OCI-M1 (cell line): ENCODE measurements around the gene PHF24.

Source experiments
- DNase-seq: peaks from one replicate; lab custom pipeline; 2025; lab: John Stamatoyannopoulos, UW

Gene PHF24

DNA sequence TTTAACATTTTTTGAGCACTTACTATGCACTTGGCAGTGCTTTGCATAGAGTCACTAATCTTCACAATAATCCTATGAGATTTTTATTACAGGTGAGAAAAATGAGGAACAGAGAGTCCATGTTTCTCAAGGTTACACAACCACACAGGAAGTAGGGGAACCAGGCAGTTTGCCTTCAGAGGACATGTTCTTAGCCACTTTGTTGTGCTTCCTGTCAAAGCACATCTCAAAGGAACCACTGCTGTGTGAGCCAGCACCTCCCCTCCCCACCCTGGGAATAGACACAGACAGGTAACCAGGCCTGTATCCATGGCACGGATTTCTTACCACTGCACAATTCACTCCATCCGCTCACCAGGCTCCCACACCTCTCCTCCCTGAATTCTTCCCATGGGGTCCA is 25.1 kb downstream of the PHF24 start:
- no peak for DNase-seq

DNA sequence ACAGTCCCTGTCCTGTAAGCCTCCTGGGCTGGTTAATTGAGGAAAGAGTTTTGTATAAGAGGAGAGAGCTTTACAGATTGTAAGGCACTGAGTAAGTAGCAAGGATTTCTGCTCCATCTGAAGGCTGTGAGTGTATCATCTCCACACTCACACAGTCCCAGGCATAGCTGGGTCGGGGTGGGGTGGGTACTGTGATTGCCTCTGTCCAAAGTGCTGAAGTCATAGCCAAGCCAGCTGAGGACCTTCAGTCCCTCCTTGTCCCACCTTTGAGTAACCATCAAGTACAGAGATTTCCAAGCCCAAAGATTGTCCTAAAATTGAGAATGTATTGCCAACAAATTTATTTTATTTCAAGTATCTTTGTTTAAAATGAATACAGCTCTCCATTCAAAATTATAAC is 26.0 kb downstream of the PHF24 start:
- peak; percentile 33 for DNase-seq

DNA sequence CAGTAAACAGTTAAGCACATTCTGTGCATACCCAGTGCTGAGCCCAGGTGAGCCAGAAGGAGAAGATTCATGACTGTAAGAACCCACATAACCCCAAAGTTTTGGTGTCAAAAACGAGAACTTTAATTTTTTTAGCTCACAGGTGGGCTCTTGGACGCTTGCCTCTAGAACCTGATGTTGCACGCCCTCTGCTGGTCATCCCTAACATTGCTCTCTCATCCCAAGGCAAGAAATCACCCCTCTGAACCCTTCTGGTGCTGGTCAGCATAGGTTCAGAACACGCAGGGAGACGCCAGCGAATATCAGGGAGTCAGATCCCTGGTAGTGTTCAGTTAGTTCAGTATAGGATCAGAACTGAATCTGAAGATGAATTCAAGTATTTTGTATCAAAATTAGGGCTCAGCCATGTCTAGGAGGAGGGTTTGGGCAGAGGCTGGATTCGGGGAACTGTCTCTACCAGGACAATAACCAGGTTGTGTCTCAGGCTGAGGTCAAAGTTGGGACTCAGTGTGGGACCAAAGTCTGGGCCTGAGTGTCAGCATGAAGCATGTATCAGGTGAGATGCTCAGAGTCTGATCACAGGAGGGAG is 27.3 kb downstream of the PHF24 start:
- DNase-seq: peak; percentile 80

DNA sequence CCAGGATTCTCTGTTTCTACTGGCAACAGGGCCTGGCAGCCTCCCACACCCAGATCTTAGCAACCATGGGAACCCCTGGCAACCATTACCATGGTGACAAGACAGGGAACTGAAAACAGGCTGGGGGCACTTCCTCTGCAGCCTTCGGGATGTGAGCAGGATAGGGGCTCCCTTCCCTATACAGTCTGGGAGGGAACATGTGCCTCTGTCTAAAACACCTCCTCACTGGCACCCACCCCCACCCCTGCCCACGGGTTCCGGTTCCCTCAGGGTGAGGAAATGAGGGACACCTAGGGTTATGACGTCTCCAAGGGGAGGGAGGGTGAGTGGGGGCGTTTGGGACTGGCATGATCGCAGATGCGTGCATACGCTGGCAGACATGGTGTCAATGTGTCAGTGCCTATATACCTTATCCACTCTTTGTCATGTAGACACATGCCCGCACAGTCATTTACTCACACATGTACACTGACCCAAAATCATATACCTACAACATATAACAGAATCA is 28.5 kb downstream of the PHF24 start:
- DNase-seq: no peak

DNA sequence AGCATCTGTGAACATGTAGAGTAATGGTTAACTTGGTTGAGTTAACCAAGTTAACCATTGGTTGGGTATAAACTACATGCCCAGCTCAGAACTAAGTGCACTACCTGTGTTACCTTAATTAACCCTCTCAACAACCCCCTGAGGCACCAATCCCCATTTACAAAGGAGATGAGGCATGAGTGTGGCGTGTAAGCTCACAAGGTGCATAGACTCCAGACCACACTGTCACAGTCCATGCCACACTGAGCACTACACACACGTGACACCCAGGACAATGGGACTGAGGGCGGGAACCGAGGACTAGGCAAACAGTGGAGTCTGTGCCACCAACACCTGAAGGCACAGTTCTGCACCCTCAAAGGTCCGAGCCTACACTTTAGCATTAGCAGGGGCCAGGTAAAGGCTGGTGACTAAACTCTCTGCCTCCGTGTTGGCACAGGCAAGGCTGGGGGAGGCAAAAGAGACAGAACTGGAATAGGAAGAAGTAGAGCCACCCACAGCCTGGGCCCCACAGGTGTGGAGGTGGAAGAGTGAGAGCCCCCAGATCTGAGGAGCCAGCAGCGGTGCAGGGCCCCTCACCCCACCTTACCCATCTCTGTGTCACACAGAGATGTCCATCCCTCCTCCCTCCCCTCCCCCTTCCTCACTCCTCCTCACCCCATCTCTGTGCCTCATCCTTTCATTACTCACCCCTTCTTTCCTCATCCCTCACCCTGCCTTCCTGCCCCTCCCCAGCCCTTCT is 29.2 kb downstream of the PHF24 start:
- no peak for DNase-seq

DNA sequence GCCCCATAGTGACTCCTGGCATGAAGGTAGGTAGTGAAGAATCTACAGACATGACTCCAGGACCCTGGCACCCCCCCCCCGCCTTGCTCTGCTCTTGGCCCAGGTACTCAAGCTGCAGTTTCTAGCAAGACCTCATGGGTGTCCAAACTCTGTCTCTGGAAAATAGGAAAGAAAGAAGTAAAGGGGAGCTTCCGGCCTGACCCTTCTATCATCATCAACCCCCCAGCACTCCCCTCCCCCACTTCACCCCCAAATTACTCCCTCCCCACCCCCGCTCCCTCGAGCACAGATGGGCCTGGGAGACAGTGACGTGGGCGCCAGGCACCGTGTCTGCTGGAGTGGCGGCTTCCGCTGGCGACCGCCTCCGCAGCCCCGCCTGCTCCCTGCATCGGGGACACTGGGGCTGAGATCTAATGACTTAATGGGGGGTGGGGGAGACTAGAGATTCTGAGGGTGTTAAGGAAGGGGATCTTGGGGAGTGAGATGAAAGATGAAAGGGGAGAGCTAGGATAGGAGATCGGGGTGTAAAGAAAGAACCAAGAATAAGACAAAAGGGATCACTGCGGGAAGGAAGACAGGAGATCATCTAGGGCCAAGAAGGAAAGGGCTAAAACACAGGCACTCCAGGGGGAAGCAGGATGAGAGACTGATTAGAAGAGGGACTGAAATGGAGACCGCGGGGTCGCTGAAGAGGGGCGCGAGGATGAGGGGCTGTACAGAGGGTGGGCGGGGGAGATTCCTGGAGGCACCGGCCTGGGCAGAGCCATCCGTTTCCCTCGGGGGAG is 30.3 kb downstream of the PHF24 start:
- DNase-seq: no peak

DNA sequence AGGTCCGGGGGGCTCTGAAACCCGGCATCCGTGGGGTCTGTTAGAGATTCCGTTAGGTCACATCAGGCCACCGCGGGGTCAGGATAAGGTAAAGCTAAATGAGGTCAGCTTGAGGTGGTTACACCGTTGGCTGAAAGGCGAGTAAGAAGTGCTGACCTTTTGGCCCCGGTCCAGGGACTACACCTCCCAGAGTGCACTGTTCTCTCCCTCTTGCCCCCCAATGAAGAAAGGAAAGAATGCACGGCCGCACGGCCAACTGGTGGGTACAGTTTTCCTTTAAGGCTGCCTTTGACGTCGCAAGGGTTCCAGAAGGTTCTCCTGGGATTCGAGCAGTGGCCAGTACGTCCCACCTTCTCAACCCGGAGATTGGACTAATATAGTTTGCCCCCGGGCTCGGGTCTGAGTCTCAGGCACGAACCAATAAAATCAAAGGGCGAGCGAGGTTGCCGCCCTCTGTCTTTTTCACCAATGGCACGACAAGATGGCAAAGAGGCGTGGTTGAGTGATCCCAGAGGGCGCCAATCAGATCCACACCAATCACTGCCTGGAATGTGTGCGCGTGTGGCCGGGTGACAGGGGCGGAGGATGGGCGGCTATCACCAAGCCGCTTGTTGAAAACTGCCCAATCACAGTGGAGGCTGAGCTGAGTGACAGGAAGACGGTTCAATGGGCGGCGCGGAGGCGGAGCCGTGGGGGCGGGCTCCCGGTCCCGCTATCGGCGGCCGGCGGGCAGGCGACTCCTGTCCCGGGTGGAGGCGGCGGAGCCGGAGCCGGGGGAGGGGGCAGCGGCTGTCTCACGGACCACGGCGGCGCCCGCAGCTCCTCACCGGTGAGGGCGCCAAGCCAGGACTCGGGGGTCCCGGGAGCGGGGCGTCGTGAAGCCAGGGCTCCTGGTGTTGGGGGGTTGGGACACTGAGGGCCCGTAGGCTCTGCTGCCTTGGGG is 31.2 kb downstream of the PHF24 start, which contains the start of gene DNAJB5:
DNAJB5 (plus strand) TSS at position 743 of the 943 bp plus-strand sequence. CDS start 886 bp downstream, outside the sequence.
- peak; percentile 98 for DNase-seq

DNA sequence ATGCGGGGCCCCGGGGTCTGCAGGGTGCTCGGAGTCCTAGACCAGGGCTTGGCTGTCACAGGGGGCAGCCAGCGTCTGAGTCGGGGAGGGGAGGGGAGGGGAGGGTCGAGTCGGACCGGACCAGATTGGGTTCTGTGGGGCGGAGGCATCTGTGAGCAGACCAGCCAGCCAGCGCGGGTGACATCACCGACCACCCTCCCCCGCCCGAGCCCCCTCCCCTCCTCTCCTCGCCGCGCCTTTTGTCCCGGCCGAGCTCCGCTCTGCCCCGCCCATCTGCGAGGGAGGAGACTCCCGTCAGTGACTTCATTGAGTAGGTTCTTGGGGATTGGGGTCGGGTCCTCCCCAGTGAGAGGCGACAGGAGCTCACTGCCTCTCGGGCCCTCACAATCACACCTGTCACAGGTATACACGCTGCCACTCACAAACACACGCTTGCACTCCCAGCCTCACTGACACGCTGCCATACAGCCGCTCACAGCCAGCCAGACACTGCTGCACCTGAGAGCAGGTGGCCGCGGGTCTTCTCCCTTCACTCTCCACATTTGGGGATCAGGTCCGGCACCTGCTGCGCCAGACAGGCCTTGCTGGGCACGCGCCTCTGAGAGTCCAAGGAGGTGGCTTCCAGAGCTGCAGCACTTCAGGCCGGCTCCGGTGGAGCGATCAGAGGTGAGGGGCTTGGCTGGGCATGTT is 32.0 kb downstream of the PHF24 start:
- peak; percentile 45 for DNase-seq

DNA sequence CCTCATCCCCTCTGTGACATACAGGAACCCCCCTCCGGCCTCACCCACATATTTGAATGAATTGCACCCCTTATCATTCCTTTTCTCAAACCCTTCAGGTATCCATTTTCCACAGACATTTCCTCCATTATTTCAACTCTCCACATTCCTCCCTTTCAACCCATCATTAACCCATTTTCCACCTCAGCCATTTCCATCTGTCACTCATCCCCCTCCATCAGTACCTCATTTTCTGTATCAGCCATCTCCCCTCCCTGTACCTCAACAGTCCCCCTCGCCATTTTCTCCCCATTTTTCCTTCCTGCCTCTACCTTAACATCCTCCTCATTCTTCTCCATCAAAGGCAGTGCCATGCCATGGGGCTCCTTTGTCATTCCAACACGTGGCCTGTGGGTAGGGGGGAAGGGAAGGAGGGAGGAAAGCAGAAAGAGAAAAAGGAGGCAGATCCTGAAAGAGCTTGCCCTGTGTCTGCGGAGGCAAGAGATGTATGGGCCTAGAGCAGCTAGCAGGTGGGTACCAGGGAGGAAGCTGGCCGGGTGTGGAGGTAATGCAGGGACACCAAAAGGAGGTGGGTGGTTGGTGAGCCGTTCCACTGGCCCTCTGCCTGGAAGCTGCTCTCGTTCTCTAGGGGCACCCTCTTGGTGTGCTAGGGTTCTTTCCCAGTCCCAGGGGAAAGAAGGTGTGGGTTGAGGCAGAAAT is 33.0 kb downstream of the PHF24 start:
- no peak for DNase-seq

DNA sequence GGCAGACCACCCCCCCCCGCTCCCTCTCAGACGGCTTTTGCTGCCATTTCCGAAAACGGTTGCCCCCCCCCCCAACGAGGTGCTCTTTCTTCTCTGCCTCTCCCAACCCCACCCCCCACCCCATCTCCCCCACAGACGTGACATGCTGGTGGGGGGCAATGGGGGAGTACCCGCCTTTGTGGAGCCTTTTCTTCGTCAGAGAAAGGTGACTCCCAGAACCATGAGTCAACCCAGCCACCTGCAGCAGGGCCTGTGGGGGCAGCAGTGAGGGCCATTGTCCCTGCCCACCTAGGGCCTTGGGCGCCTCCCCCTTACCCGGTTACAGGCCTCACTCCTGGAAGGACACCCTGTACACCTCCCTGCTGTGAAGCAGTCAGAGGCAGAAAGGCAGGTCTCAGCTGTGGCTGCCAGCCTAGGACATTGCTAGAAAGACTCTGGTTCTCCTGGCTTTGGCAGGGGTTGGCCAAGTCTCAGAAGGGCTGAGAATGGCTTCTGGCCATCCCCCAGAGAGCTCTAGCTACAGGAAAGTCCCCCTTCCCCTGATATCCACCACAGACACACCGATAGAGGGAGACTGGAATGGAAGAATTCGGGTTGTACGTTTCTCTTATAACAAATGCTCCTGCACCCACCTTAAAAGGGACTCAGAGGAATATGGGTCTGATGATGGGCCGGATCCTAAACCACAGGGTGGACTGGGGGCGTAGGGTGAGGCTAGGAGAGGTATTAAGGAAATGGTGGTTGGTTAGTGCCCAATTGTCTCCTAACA is 33.7 kb downstream of the PHF24 start:
- no peak for DNase-seq

DNA sequence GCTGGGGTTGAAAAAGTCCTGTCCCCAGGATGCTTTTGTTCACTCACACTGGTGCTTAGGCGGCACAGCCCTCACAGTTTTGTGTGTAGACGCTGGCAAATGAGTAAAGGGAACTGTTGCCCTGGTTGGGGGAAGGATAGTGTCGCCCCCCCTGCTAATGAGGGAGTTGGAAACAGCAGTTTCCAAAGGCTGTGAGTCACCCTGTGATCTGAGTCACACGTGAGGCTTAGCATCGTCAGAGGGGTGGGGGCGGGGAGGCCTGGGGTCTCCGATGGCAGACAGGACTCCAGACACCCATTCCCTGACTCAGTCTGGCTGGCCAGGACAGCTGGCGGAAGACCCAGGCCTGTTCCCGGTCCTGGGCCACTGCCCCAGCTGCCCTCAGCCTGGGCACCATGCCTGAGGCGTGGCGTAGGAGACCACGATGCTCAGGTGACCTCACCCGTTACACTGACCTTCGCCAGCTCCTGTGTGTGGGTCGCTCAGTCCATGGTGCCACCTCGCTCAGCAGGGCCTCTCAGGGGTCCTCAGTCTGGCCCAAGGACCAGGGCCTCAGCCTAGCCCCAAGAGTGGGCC is 34.4 kb downstream of the PHF24 start:
- DNase-seq: peak; percentile 33

DNA sequence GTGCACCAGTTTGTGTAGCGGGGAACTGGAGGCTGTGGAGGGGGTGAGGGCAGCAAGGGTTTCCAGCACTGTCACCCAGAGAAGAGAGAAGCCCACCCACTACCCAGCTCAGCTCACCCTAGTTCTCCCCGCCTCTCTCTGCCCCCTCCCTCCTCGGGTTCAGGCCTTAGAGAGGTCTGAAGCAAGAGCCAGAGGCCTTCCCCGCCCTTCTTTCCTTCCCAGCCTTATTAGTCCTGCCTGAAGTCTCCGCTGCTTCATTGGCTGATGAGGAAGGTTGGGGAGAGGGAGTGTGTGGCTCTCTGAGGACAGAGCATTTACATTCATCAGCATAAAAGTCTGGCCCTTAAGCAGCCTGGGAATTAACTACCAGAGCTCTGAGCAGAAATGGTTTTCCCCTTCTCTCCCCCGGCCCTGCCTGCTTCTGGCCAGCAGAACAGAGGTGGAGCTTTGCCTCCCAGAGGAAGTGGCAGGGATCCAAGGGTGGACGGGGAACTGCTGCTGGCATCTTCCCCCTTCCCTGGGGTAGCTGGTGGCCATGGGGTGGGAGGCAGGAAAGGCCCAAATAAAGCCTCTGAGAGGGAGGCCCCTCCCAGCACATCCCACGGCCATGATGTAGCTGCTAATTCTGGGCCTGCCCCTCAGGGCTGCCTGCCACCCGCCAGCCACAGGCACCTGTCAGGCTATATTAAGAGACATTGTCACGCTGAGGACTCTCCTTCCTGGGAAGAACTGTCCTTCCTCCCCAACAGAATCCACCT is 35.6 kb downstream of the PHF24 start:
- DNase-seq: no peak

DNA sequence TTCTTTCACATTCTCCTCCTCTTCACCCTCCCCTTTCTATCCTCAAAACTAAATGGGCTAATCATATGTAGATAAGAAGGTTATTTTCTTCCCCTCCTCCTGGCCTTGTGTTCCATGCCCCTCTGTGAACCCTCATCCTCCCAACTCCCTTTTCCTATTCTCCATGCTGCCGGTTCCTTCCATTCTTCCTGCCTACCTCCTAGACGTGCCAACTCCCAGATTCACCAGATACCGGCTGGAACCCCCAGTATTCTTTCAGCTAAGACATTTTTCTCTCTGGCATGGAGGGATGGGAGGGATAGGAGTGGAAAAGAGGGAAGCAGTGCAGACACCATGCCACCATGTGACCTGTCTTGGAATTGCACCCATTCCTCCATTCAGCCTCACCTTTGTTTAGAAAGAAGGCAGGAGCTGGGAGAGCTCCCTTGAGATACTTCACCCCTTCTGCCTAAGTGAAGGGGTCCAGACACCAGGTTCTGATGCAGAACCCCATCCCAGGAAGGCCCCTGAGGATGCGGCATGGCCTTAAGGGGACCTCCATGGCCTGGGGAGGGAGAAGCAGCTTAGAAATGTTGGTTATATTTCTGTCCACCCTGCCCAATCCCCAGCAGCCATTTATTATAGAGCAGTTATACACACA is 36.3 kb downstream of the PHF24 start:
- DNase-seq: peak; percentile 54

DNA sequence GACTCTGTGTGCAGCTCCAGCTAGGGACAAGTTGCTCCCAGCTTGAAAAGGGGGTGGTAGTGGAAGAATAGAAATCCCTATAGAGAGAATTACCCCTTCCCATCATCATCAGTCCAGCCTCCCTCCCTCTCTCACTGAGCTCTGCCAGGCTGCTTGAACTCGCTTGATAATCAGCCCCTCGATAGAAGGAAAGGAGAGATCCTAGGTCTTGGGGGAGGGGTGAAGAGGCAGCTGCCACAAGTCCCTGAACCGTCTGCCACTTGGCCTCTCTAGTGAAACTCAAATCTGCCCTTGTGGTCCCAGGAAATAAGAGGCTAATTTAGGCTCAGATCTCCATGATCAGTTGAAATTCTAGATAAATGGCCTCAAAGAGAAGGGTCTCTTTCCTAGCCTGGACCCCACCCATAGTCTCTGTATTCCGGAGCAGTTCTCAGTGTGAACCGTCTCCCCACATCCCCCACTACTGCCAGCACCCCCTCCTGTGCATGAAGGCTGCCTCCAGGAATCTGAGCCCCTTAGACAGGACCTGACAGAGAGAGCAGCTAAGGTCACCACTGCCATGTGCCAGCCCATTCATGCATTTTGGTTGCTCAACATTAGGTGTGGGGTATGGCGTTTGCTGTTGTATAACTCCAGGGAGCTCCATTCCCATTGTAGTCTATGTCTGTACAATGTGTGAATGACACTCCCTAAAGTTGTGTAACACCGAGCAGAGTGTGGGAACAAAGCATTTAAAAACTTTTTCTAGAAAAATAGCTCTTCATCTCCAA is 37.0 kb downstream of the PHF24 start:
- DNase-seq: peak; percentile 42

DNA sequence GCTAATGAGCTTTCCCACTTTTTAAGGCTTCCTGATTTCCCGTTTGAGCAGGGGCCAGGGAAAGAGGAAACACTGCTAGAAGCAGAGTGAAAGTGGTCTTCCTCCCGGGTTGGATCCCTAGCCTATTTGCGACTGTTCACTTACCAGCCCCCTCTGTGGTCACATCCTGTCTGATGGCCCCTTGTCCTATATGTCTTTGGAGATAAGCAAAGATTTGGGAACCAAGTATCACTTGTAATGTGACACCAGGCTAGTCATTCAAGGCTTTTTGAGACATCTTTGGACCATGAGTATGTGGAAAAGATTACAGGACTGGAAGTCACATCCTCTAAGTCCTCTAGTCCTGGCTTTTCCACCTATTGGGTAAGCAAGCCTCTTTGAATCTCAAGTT is 37.6 kb downstream of the PHF24 start:
- peak; percentile 54 for DNase-seq

DNA sequence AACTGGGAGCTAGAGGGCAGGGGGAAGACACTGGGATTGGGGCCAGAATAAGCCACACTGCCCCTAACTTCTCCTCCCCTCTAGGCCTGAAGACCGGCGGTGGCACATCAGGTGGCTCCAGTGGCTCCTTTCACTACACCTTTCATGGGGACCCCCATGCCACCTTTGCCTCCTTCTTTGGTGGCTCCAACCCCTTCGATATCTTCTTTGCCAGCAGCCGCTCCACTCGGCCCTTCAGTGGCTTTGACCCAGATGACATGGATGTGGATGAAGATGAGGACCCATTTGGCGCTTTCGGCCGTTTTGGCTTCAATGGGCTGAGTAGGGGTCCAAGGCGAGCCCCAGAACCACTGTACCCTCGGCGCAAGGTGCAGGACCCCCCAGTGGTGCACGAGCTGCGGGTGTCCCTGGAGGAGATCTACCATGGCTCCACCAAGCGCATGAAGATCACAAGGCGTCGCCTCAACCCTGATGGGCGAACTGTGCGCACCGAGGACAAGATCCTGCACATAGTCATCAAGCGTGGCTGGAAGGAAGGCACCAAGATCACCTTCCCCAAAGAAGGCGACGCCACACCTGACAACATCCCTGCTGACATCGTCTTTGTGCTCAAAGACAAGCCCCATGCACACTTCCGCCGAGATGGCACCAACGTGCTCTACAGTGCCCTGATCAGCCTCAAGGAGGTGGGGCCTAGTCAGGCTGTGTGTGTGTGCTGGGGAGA is 38.3 kb downstream of the PHF24 start:
- DNase-seq: no peak

DNA sequence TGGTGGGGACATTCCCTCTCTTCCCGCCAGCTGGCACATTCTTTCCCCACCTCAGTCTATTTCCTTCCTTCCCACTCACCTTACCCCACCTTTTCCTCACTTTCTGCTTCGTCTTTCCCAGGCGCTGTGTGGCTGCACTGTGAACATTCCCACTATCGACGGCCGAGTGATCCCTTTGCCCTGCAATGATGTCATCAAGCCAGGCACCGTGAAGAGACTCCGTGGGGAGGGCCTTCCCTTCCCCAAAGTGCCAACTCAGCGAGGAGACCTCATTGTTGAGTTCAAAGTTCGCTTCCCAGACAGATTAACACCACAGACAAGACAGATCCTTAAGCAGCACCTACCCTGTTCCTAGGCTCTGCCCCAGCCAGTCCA is 38.8 kb downstream of the PHF24 start:
- DNase-seq: no peak
